LNCaP clone FGC (cell line): ENCODE data around the gene TP53I11.

Experiments used
- DNase-seq: peaks from one replicate; pipeline ENCODE4 v3.0.0-alpha.2; 2011; ENCODE audit warnings: low read depth
- H3K4me3 ChIP-seq: 2 replicates; pipeline ENCODE4 v1.5.1; 2011; ENCODE audit warnings: mild to moderate bottlenecking, low read depth, low read length, control low read depth
- TF ChIP-seq, protein P1 (sequence below): IDR thresholded peaks from 2 replicates; pipeline ENCODE4 v1.5.1; 2012; ENCODE audit warnings: mild to moderate bottlenecking; ENCODE audit not compliant: control insufficient read depth, insufficient read depth; ENCODE audit errors: extremely low read depth

Gene TP53I11

DNA sequence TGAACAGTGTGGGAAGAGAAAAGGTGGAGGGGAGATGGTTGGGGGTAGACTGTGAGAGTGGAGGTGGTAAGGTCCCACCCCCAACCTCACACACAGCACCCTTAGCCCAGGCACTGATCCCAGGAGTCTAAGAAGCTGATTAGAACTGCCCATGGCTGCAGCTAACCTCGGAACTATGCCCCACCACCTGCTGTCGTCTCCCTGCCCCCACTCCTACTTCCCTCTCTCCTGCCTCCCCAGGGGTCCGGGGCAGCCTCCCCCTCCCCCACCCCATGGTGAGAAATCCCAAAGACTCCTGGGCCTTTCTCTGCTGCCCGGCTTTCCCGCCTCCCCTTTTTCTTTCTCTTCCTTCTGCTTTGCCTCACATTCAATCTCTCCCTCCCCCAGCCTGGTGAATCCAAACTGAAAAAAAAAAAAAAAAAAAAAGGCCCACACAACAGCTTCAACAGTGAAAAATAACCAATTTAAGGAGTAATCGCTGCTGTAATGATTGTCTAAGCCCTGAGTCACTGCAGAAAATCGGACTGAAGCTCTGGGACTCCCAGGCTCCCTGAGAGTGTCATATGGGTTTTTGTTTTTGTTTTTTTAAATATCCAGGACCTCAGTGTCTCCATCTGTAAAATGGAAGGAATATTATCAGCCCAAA is 9.6 kb upstream of the TP53I11 start:
- H3K4me3 ChIP-seq: no peak overlapping the region
- DNase-seq: no peak
- TF ChIP-seq, protein P1, sequence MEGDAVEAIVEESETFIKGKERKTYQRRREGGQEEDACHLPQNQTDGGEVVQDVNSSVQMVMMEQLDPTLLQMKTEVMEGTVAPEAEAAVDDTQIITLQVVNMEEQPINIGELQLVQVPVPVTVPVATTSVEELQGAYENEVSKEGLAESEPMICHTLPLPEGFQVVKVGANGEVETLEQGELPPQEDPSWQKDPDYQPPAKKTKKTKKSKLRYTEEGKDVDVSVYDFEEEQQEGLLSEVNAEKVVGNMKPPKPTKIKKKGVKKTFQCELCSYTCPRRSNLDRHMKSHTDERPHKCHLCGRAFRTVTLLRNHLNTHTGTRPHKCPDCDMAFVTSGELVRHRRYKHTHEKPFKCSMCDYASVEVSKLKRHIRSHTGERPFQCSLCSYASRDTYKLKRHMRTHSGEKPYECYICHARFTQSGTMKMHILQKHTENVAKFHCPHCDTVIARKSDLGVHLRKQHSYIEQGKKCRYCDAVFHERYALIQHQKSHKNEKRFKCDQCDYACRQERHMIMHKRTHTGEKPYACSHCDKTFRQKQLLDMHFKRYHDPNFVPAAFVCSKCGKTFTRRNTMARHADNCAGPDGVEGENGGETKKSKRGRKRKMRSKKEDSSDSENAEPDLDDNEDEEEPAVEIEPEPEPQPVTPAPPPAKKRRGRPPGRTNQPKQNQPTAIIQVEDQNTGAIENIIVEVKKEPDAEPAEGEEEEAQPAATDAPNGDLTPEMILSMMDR: no peak

DNA sequence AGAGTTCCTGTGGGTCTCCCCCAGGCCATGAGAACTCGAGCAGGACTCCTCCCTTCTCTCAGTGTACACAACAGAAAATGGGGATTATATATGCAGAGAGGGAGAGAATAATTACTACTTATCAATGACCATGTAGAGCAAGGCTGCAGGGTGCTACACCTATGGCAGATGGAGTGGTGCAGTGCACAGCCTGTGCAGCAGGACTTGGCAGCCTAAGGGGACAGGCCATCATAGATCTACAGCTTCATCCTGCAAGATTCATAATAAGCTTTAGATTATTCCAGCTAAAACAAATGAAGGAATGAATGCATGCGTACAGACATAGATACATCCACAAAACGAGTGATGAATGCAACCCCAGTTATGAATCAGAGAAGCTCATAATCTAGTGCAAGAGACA is 8.4 kb upstream of the TP53I11 start:
- TF ChIP-seq, protein P1: no peak
- no peak overlapping the region for H3K4me3 ChIP-seq
- no peak for DNase-seq

DNA sequence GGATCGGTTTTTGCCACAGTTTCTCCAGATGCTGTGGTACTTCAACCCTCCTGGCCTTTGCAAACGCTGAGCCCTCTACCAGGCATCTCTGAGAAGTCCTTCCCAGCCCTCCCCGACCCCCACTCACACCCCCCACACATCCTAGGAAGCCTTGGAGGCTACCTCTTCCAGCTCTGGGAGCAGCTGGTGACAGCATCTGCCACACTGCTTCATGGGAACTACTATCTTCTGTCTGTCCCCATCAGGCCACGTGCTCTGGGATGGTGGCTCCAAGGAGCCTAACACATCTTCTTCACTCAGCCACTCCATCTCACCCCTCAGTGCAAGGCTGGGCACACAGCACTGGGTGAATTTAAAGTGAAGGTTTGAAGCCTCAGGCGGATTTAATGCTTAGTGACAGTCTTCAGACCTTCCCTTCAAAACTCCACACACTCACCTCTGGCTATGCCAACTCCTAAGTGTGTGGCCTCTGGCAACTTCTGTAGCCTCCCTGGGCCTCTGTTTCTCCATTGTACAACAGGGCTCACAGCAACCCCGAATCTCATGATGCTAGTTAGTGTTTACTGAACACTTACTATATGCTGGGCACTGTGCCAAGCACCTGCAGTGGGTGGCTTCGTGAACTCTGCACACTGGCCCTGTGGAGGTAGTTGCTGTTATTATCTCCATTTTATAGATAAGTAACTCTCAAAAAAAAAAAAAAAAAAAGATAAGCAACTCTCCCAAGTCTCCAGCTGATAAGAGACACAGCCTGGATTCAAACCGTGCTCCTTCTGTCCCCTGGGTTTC is 7.3 kb upstream of the TP53I11 start:
- TF ChIP-seq, protein P1: no peak
- no peak overlapping the region for H3K4me3 ChIP-seq
- DNase-seq: no peak

- H3K4me3 ChIP-seq: no peak overlapping the region
- no peak for DNase-seq
- TF ChIP-seq, protein P1: no peak
These were observed 6.4 kb upstream of the TP53I11 start for GRCh38 chr11:44957040-44957515.

DNA sequence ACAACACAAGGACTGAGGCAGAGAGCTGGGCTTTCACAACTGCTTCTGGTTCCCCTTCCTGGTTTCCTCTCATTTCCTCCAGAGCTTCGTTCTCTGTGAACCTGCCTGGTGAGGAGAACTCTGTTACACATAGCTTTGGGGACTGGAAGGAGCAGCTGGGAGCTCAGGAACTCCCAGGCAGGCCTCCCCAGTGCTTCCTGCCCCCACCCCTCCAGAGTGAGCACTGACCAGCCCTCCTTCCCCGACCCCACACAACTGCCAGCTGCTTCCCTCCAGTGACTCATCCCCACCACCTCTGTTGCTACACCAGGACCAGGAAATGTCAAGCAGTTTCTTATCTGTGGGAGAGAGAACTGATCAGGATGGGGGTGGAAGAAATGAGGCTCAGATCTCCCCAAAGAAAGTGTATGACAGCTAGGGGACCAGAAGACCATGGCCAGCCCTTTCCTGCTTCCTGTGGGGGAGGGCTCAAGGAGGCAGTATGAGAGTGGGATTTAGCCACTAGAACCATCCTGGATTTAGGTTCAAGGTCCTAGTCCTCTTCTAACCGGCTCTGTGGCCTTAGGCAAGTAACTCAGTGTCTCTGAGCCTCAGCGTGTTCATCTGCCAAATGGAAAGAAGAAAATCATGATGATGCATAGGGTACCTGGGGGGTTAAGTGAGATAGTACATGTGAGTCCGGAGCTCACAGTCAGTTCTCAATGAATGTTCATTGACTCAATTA is 4.5 kb upstream of the TP53I11 start:
- H3K4me3 ChIP-seq: no peak overlapping the region
- TF ChIP-seq, protein P1: no peak
- no peak for DNase-seq

DNA sequence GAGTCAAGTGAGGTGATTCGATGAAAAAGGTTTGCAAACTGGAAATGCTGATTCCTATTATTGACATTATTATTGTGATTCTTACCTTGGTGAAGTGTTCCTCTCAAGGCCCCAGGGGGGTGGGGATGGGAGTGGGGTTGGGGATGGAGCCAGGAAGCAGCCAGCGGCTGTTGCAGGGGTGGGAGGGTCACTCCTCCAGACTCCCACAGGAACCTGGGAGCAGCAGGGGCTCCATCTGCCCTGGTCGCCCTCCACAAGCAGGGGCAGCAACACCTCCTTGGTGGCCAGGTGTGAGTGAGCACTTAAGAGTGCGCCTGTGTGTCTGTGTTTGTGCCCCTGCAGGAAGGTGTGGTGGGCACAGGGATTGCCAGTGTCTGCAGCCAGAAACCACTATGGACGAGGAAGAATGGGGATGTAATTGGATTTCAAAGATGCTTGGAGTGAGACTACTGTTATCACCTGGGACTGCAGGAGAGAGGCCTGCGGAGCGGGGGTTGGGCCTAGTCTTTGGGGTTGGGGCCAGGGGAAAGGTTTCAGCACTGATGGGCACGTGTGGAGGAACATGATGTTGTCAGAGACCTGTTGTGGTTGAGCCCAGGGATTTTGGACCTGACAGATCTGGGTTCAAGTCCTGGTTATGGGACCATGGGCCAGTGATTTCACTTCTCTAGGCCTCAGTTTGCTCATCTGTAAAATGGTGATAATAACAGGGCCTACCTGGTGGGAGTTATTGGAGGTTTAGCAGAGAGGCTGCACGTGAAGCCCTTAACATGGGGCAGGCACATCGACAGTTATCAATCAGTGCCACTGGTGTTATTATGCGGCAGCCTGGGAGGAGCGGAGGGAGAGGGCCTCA is 3.6 kb upstream of the TP53I11 start:
- H3K4me3 ChIP-seq: no peak overlapping the region
- no peak for DNase-seq
- TF ChIP-seq, protein P1: no peak
